GM18505 (cell line): ENCODE data around the gene RPS6KC1.
"Not testable (repeated sequence)": the region's sequence is repeated elsewhere in the genome, so short reads cannot be mapped to it uniquely, and the experiment has no call there.

Experiments
- ATAC-seq: cut with Tn5 transposase; IDR thresholded peaks from one replicate; pipeline ENCODE4 v1.9.1; 2021; ENCODE audit not compliant: unreplicated experiment
- POLR2A ChIP-seq: IDR thresholded peaks from 4 replicates; pipeline ENCODE4 v1.6.1; 2011; ENCODE audit warnings: borderline replicate concordance; ENCODE audit not compliant: insufficient read depth, insufficient read length; ENCODE audit errors: extremely low read depth

RPS6KC1 gene

DNA sequence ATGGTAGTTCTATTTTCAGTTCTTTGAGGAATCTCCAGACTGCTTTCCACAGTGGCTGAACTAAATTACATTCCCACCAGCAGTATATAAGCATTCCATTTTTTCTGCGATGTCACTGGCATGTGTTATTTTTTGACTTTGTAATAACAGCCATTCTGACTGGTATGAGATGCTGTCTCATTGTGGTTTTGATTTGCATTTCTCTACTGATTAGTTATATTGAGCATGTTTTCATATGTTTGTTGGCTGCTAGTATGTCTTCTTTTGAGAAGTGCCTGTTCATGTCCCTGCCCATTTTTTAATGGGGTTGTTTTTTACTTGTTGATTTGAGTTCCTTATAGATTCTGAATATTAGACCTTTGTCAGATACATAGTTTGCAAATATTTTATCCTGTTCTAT is 87.9 kb downstream of the RPS6KC1 start:
- ATAC-seq, result no peak
- TF ChIP-seq POLR2A, result no peak

DNA sequence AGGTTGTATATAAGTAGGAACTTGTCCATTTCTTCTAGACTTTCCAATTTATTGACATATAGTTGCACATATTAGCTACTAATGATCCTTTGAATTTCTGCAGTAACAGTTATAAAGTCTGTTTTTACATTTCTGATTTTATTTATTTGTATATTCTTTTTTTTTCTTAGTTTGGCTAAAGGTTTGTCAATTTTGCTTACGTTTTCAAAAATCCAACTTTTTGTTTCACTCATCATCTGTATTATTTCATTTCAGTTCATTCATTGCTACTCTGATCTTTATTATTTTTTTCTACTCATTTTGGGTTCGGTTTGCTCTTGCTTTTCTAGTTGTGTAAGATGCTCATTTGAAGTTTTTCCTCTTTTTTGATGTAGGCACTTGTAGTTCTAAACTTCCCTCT is 97.9 kb downstream of the RPS6KC1 start:
- ATAC-seq, result no peak
- no peak for TF ChIP-seq POLR2A

DNA sequence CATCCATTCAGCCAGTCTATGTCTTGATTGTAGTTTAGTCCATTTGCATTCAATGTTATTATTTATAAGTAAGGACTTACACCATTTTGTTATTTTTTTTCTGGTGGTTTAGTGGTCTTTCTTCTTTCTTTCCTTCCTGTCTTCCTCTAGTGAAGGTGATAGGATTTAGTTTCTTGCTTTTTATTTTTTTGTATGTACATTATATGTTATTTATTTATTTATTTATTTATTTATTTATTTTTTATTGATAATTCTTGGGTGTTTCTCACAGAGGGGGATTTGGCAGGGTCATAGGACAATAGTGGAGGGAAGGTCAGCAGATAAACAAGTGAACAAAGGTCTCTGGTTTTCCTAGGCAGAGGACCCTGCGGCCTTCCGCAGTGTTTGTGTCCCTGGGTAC is 99.0 kb downstream of the RPS6KC1 start:
- not testable (repeated sequence) for ATAC-seq

DNA sequence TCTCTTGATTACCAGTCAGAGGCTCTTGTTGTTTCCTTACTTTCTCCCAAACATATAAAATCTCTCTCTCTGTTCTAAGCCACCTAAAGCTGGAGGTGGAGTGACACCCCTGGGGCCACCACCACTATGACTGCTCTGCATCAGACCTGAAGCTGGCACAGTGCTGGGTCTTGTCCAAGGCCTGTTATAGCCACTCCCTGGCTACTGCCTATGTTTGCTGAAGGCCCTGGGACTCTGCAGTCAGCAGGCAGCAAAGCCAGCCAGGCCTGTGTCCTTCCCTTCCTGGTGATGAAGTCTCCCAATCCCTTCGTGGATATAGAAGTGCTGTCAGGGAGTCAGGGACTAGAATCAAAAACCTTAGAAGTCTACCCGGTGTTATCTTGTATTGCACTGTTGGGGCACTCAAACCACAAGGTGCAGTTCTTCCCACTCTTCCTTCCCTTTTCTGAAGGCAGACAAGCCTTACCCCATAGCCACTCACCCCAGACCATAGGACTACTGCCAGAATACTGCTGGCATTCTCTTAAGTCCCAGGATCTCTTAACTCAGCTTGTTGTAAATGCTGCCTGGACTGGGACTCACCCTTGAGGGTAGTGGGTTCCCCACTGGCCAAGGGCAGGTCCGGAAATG is 103.1 kb downstream of the RPS6KC1 start:
- ATAC-seq, result no peak
- TF ChIP-seq POLR2A, result no peak

DNA sequence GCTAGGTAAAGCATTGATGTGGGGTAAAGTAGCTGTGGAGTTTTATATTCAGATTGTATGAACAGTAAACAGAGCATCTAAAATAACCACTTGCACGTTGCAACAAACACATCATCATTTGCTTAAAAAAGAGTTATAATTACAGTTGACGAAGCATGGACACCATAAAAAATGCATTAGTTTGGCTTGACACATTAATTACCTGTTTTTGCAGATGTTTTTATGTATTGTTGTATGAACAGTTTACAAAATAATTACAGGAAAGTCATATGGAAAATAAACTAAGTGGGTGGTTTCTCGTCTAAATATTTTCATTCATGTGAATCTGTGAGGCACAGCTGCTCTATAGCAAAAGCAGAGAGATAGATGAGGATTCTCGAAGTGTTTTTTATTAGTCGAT is 108.3 kb downstream of the RPS6KC1 start:
- no peak for ATAC-seq
- TF ChIP-seq POLR2A, result no peak

DNA sequence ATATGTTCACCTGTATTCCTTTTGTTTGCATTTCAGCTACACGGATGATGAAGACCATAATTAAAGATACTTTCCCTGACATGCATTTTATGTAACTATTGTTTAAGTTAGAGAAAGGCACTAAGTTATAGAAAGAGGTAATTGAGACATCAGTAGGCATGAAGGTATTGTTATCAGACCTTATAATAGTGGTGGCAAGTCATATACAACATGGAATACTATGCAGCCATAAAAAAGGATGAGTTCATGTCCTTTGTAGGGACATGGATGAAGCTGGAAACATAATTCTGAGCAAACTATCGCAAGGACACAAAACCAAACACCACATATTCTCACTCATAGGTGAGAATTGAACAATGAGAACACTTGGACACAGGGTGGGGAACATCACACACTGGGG is 109.4 kb downstream of the RPS6KC1 start:
- not testable (repeated sequence) for ATAC-seq

DNA sequence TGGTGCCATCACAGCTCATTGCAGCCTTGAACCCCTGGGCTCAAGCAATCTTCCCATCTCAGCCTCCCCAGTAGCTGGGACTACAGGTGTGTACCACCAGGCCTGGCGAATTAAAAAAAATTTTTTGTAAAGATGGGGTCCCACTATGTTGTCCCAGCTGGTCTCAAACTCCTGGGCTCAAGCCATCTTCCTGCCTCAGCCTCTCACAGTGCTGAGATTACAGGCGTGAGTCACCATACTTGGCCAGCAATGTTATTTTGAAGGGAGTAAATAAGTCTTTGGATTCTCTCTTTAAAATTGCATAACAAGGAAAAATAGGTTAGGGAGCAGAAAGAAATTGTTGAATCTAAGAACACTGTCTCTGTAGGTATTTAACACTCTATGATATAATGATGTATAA is 111.3 kb downstream of the RPS6KC1 start:
- ATAC-seq, result no peak
- no peak for TF ChIP-seq POLR2A

DNA sequence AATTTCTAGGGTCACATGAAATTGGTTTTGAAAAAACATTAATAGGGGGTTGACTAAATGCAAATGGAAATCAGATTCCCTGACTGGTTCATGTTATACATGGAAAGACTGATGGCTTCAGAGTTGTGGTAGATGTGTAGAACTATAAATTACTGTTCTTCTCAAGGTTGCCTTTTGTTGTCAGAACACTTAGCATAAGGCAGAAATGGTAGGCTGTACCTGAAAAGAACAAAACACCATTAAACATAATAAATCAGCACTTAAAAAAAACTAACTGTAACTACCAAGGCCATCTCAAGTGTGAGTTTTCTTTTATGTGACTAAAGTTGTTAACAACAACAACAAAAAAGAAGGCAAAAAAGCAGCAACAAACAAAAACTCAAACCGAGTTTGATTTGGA is 111.8 kb downstream of the RPS6KC1 start:
- TF ChIP-seq POLR2A, result no peak
- ATAC-seq, result no peak

DNA sequence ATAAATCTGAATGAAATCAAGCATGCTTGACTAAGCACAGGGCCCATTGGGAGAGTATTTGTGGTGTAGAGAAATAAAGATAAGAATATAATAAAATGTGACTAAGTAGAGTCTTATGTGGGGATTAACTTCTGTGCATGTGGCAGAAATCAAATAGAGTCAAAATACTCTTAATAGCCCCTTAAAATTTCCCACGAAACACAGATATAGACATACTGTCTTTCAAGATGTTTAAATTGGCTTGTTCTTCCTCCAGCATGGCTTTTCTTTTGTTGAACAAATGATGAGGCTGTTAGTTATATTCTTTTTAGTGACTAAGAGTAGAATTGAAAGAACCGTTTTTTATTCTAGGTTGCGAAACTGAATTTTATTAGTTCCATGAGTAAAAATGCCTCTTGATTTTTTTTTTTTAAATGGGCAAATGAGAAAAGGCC is 112.3 kb downstream of the RPS6KC1 start:
- TF ChIP-seq POLR2A, result no peak
- ATAC-seq, result no peak

DNA sequence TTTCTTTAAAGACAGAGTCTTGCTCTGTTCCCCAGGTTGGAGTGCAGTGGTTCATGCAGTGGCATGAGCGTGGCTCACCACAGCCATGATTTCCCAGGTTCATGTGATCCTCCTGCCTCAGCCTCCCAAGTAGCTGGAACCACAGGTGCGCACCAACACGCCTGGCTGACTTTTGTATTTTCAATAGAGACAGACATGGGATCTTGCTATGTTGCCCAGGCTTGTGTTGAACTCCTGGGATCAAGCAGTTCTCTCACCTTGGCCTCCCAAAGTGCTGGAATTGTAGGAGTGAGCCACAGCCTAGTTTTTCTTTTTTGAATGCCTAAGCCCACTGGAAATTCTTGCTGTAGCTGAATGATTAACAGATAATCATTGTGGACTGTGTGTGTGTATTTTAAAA is 113.5 kb downstream of the RPS6KC1 start:
- ATAC-seq, result no peak

DNA sequence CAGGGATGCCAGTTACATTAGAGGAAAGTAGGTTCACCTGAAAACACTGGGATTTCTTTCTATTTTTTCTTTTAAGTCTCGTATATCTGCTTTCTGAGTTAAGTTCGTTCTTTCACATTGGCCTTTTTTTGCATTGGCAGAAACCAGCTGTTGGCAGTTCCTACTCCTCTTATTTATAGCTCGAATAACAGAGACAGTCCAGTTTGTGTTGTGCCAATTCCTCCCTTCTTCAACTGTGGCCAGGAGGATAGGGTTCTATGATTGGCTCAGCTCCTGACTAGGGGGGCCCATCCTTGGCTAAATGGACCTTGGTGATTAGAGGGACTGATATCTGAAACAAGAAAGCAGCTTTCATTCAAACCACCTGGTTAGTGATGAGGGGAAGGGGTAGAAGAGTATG is 115.8 kb downstream of the RPS6KC1 start:
- no peak for TF ChIP-seq POLR2A
- ATAC-seq, result no peak

More for the DNA sequence above, 113.5 kb downstream of the RPS6KC1 start:
- TF ChIP-seq POLR2A, result no peak

DNA sequence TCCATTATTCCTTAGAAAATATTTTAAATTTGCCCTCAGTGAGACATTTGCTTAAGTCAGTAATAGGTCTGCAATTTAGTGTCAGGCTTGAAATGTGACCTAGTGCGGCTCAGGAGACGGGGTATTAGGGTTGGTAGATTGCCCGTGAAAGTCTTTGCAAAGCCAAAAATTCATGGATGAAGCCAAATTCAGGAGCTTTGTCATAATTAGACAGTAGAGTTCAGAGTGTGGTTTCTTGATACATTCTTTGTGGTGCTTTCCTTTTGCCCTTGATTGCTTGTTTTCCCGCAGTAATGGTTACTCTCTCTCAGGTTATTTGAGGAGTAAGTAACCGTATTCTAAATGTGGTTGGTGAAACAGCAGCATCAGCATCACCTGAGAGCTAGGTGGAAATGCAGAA is 120.7 kb downstream of the RPS6KC1 start:
- no peak for ATAC-seq
- no peak for TF ChIP-seq POLR2A

DNA sequence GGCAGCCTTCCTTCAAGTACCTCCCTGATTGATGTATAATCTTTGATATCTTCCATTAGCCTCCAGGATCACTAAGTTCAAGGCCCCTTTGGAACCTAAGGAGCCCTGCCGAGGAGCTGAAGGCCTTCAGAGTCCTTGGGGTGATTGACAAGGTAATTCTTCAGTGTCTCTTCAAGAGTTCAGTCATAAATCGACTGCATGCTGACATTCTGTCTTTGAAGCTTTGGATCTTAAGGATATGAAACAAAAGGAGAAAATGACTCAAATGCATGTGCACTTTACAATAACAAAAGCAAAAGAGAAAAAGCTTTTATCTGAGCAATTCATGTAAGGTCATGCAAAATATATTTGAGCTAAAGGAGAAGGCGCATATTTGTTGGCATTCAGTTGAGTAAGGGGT is 125.3 kb downstream of the RPS6KC1 start:
- TF ChIP-seq POLR2A, result no peak
- no peak for ATAC-seq

DNA sequence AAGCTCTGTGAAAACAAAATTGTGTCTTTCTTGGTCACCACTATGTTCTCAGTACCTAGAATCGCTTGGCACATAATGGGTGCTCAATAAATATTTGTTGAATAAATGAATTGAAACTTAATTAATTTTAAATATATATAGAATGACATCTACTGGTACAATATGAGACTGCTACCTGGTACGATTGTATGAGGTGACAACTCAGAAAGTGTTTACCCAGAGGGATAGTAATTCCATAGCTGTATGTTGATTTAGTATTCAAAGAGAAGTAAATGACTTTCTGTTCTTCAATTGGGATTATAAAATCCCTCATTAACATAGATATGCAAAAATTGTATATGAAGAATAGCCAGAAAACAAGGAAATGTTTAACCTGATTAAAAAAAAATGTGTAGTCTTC is 128.7 kb downstream of the RPS6KC1 start:
- TF ChIP-seq POLR2A, result no peak

DNA sequence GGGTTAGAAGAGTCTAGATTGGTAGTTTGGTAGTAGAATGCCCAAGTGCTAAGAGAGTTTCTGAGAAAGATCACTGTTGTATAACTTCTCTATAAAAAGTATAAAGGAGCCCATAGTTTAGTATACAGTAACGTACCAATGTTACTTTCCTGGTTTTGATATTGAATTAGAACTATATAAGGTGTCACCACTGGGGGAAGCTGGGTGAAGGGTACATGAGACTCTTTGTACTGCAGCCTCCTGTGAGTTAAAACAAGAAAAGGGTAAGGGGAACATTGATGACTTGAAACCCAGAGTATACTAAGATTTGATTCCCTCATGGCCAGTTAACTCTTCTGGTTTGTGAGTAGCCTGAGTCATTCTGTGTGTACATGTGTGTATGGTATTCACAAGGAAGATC is 129.8 kb downstream of the RPS6KC1 start:
- ATAC-seq, result no peak
- no peak for TF ChIP-seq POLR2A

More for the DNA sequence above, 128.7 kb downstream of the RPS6KC1 start:
- no peak for ATAC-seq

DNA sequence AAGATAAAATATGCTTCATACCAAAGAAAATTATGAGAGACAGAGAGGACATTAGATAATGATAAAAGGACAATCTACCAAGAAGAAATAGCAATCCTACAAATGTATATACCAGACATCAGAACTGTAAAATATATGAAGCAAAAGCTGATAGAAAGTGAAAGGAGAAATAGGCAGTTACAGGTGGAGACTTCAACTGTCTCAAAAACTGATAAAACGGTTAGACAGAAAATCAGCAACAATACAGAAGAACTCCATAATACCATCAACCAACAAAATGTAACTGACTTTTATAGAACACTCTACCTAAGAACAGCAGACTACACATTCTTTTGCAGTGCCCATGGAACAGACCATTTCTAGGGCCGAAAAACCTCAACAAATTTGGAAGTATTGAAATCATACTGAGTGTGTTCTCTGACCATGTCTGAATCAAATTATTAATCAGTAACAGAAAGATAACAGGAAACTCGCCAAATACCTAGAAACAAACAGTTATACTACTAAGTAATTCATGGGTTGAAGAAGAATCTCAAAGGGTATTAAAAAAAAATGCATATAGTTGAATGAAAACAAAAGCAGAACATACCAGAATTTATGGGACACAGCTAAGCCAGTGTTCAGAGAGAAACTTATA is 132.1 kb downstream of the RPS6KC1 start:
- no peak for ATAC-seq
- TF ChIP-seq POLR2A, result no peak

DNA sequence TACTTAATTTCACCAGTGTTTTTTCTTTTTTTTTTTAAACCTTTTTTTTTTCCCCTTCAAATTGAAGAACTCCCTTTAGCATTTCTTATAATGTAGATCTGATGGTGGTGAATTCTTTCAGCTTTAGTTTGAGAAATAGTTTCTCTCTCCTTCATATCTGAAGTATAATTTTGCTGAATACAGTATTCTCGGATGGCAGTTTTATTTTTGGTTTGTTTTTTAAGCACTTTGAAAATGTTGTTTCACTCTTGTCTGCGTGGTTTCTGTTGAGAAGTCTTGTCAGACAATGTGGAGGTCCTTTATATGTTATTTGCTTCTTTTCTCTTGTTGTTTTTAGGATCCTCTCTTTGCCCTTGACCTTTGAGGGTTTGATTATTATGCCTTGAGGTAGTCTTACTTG is 135.1 kb downstream of the RPS6KC1 start:
- no peak for TF ChIP-seq POLR2A
- no peak for ATAC-seq
